Keratinocyte (primary cell): ENCODE results near the gene PTPRN2. TPM values are rescaled to one million over a fixed set of nuclear protein-coding genes. Genes with fewer than 3 reads are reported as not detected.

Experiments
- DNase-seq: peaks from one replicate; pipeline ENCODE4 v3.0.0-alpha.2; 2011; ENCODE audit warnings: low read depth, missing footprints, low spot score
- FAIRE-seq: peaks from 2 replicates; lab custom pipeline; 2011; peaks lifted over from hg19 to GRCh38; lab: Jason Lieb, UNC
- H2AFZ ChIP-seq: 2 replicates; pipeline ENCODE4 v1.6.0; 2012; ENCODE audit warnings: low read length, control low read depth, inconsistent platforms; ENCODE audit not compliant: control insufficient read depth
- H3K27ac ChIP-seq: 2 replicates; pipeline ENCODE4 v1.5.1; 2011; ENCODE audit warnings: low read length; ENCODE audit not compliant: control insufficient read depth, insufficient read depth
- H3K27me3 ChIP-seq: 3 replicates; pipeline ENCODE4 v1.6.0; 2011; ENCODE audit warnings: low read length; ENCODE audit not compliant: control insufficient read depth, insufficient read depth; ENCODE audit errors: extremely low read depth
- H3K36me3 ChIP-seq, 2 experiments: 2 replicates in 1 of 2; 3 replicates in 1 of 2; pipeline ENCODE4 v1.5.1; 2011; ENCODE audit warnings: low read length in 2 of 2, mild to moderate bottlenecking in 1 of 2; ENCODE audit not compliant: control insufficient read depth in 2 of 2, insufficient read depth in 2 of 2; ENCODE audit errors: extremely low read depth in 1 of 2
- H3K4me1 ChIP-seq: 3 replicates; pipeline ENCODE4 v1.5.1; 2011; ENCODE audit warnings: low read length; ENCODE audit not compliant: control insufficient read depth, insufficient read depth; ENCODE audit errors: extremely low read depth
- H3K4me2 ChIP-seq: 3 replicates; pipeline ENCODE4 v1.6.0; 2011; ENCODE audit warnings: low read depth, low read length; ENCODE audit not compliant: control insufficient read depth, insufficient read depth; ENCODE audit errors: extremely low read depth
- H3K4me3 ChIP-seq, 3 experiments: fragments of 200-600 bp in 1 of 3; sonication (generic) in 1 of 3; 2 replicates in 2 of 3; 3 replicates in 1 of 3; pipeline ENCODE4 v1.5.1; 2011 to 2016; ENCODE audit warnings: low read length in 3 of 3, mild to moderate bottlenecking in 3 of 3, control low read depth in 2 of 3, inconsistent platforms in 1 of 3, low read depth in 1 of 3, mixed read lengths in 1 of 3, mixed run types in 1 of 3, moderate library complexity in 1 of 3; ENCODE audit not compliant: control insufficient read depth in 2 of 3, insufficient read depth in 2 of 3; ENCODE audit errors: extremely low read depth in 1 of 3
- H3K79me2 ChIP-seq: 2 replicates; pipeline ENCODE4 v1.6.0; 2012; ENCODE audit warnings: low read length; ENCODE audit not compliant: control insufficient read depth, insufficient read depth
- H3K9ac ChIP-seq: 3 replicates; pipeline ENCODE4 v1.6.0; 2011; ENCODE audit warnings: low read length; ENCODE audit not compliant: control insufficient read depth, insufficient read depth; ENCODE audit errors: extremely low read depth
- H3K9me1 ChIP-seq: 3 replicates; pipeline ENCODE4 v1.6.0; 2011; ENCODE audit warnings: low read length; ENCODE audit not compliant: control insufficient read depth, insufficient read depth; ENCODE audit errors: extremely low read depth
- H3K9me3 ChIP-seq: 2 replicates; pipeline ENCODE4 v1.5.1; 2012; ENCODE audit warnings: low read depth, low read length; ENCODE audit not compliant: control insufficient read depth
- H4K20me1 ChIP-seq: 3 replicates; pipeline ENCODE4 v1.6.0; 2011; ENCODE audit warnings: low read length; ENCODE audit not compliant: control insufficient read depth, insufficient read depth; ENCODE audit errors: extremely low read depth
- EZH2 ChIP-seq: IDR thresholded peaks from one replicate; pipeline ENCODE4 v1.6.1; 2012; ENCODE audit warnings: inconsistent platforms, mild to moderate bottlenecking, low read length, moderate library complexity
- dilution Hi-C: fragments of 300-500 bp; cut with MboI; formaldehyde crosslinking; loops from one replicate; pipeline ENCODE4 v1.7.0; 2020; ENCODE audit warnings: low sequenced_read_pairs; ENCODE audit not compliant: extremely low pct_ligation_motif_present
- polyA plus RNA-seq, 5 experiments: library from polyadenylated mRNA; depleted of rRNA in 3 of 5; stranded (reverse) in 3 of 5; stranded (forward) in 1 of 5; unstranded in 1 of 5; fragments of >200 nt; gene quantifications; 1 replicate in 1 of 5; 2 replicates in 3 of 5; 3 replicates in 1 of 5; pipeline versions ENCODE4 v1.2.1 to v1.2.3, GENCODE V29; 2011 to 2012; ENCODE audit warnings: missing spikeins in 2 of 5, low read depth in 1 of 5, low replicate concordance in 1 of 5
- TF ChIP-seq, protein P1 (sequence below), 3 experiments: IDR thresholded peaks in 1 of 3; conservative IDR thresholded peaks in 1 of 3; optimal IDR thresholded peaks in 1 of 3; 2 replicates in 2 of 3; 3 replicates in 1 of 3; pipeline versions ENCODE3 to v1.5.1; 2011; ENCODE audit warnings: low read length in 3 of 3, mild to moderate bottlenecking in 3 of 3, moderate library complexity in 2 of 3, control low read depth in 1 of 3, inconsistent platforms in 1 of 3; ENCODE audit not compliant: insufficient read depth in 2 of 3; ENCODE audit errors: extremely low read depth in 1 of 3

Gene PTPRN2
- polyA plus RNA-seq, 1 donor (not counting 4 experiments of a cell fraction or from before 2014, with no cell fraction given), result not detected

DNA sequence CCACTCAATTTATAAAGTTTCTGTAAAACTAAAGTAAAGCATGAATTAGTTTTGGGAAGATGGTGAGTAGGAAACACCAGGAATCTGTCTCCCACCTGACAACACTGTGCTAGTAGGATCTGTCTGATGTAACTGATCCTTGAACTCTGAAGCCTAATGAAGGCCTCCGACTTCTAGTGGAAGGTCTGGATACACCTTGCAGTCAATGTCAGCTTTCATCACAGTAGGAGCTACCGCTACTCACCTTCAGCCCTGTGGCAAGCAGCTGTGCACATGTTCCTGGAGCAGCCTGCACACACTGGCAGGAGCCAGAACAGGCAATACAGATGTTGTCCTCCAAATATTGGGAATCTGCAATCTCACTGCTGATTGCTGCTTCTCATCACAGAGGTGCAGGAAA, 471.4 kb downstream of the PTPRN2 start:
- Histone ChIP-seq H4K20me1 (no peaks in the 10 kb centered on the region), H3K27me3 (no peaks in the 10 kb centered on the region), H3K4me1 (no peaks in the 10 kb centered on the region), H2AFZ (no peak overlapping the region), H3K9me1 (no peaks in the 10 kb centered on the region), H3K36me3 (no peaks in the 10 kb centered on the region), H3K4me2 (no peak overlapping the region), H3K79me2 (no peaks in the 10 kb centered on the region), H3K9ac (no peak overlapping the region), H3K27ac (no peak overlapping the region), H3K4me3 (no peak overlapping the region), H3K9me3 (peaks cover 12% of the 10 kb centered on the region)
- no peak for DNase-seq
- TF ChIP-seq, protein P1, sequence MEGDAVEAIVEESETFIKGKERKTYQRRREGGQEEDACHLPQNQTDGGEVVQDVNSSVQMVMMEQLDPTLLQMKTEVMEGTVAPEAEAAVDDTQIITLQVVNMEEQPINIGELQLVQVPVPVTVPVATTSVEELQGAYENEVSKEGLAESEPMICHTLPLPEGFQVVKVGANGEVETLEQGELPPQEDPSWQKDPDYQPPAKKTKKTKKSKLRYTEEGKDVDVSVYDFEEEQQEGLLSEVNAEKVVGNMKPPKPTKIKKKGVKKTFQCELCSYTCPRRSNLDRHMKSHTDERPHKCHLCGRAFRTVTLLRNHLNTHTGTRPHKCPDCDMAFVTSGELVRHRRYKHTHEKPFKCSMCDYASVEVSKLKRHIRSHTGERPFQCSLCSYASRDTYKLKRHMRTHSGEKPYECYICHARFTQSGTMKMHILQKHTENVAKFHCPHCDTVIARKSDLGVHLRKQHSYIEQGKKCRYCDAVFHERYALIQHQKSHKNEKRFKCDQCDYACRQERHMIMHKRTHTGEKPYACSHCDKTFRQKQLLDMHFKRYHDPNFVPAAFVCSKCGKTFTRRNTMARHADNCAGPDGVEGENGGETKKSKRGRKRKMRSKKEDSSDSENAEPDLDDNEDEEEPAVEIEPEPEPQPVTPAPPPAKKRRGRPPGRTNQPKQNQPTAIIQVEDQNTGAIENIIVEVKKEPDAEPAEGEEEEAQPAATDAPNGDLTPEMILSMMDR (optimal IDR thresholded peaks at IDR 0.05 in 1 of 3, IDR thresholded peaks at IDR 0.05 in 1 of 3, conservative IDR thresholded peaks at IDR 0.05 in 1 of 3; ENCODE audit: extremely low read depth in 1 of 3, insufficient read depth in 2 of 3, low read length in 3 of 3), result no peak
- no peak for TF ChIP-seq EZH2
- dilution Hi-C loops, result no loop called here
- FAIRE-seq, result no peak

DNA sequence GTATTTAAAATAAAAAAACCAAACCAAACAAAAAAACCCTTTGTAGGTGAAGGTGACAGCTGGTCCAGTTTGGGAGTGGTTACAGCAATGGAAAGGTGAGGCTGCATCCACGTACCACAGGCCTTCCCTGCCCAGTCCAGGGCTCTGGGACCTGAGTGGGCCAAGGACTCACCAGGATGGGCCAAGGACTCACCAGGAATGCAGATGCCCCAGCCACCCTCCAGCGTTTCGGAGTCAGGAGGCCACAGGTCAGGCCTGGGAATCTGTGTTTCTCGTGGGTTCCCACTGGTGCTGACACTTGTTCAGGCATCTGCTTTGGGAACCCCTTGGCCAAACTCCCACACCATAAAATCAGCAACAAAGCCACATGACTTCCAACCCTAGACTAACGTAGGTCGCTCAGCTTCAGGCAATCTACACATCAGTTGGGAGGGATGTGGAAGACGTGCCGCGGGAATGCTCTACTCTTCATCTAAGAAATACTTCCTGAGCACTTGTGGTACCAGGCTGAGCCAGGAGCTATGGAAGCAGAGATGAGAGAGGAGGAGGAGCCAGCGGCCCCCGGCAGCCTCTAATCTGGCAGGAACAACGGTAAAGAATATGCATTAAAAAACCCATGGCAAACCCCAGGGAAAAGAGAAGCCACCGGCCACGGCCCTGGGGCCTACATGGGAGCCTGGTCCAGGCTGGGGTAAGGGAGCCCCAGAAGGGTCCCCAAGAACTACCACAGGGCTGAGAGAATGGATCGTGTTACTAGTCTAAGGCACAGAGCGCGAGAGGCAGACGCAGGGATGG, 473.4 kb downstream of the PTPRN2 start:
- Histone ChIP-seq H3K27ac (no peak overlapping the region), H3K9me1 (no peaks in the 10 kb centered on the region), H3K4me3 (no peak overlapping the region), H3K4me1 (no peaks in the 10 kb centered on the region), H2AFZ (no peak overlapping the region), H3K36me3 (no peaks in the 10 kb centered on the region), H3K79me2 (no peaks in the 10 kb centered on the region), H3K27me3 (no peaks in the 10 kb centered on the region), H3K4me2 (no peak overlapping the region), H3K9ac (no peak overlapping the region), H4K20me1 (no peaks in the 10 kb centered on the region), H3K9me3 (peaks cover 22% of the 10 kb centered on the region)
- no peak for TF ChIP-seq EZH2
- TF ChIP-seq, protein P1 (optimal IDR thresholded peaks at IDR 0.05 in 1 of 3, IDR thresholded peaks at IDR 0.05 in 1 of 3, conservative IDR thresholded peaks at IDR 0.05 in 1 of 3; ENCODE audit: extremely low read depth in 1 of 3, insufficient read depth in 2 of 3, low read length in 3 of 3), result no peak
- no peak for DNase-seq
- dilution Hi-C loops, result no loop called here
- no peak for FAIRE-seq
